T47D (cell line): ENCODE results near the gene CYP4F8.
"Not testable (repeated sequence)": the region's sequence is repeated elsewhere in the genome, so short reads cannot be mapped to it uniquely, and the experiment has no call there.

Experiments
- DNase-seq, 2 experiments: peaks; one replicate each; pipeline versions ENCODE4 v3.0.0 to v3.0.0-alpha.2; 2011 to 2012; ENCODE audit warnings: low read depth in 1 of 2, low spot score in 1 of 2
- JUND ChIP-seq: IDR thresholded peaks from 2 replicates; pipeline ENCODE4 v1.6.1; 2012; ENCODE audit warnings: low read depth
- in situ Hi-C: cut with HindIII; loops from 2 replicates; pipeline ENCODE4 v1.10.0; 2016; ENCODE audit warnings: low sequenced_read_pairs, low pct_unique_long_range_greater_than_20kb

CYP4F8 gene

GRCh38 chr19:15595069-15595468, 19.9 kb upstream of the CYP4F8 start:
- in situ Hi-C loops: no loop called here
- DNase-seq: peak in 1 of 2 experiments; percentile 19
- no peak for TF ChIP-seq JUND

DNA sequence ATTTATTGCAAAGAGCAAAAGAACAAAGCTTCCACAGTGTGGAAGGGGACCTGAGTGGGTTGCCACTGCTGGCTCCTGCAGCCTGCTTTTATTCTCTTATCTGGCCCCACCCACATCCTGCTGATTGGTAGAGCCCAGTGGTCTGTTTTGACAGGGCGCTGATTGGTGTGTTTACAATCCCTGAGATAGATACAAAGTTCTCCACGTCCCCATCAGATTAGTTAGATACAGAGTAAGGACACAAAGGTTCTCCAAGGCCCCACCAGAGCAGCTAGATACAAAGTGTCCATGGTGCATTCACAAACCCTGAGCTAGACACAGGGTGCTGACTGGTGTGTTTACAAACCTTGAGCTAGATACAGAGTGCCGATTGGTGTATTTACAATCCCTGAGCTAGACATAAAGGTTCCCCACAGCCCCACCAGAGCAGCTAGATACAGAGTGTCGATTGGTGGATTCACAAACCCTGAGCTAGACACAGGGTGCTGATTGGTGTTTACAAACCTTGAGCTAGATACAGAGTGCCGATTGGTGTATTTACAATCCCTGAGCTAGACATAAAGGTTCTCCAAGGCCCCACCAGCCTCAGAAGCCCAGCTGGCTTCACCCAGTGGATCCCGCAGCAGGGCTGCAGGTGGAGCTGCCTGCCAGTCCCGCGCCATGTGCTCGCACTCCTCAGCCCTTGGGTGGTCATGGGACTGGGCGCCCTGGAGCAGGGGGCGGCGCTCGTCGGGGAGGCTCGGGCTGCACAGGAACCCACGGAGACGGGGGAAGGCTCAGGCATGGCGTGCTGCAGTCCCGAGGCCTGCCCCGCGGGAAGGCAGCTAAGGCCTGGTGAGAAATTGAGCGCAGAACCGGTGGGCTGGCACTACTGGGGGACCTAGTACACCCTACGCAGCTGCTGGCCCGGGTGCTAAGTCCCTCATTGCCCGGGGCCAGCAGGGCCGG, 6.8 kb upstream of the CYP4F8 start:
- in situ Hi-C loops, DNase-seq: not testable (repeated sequence)

DNA sequence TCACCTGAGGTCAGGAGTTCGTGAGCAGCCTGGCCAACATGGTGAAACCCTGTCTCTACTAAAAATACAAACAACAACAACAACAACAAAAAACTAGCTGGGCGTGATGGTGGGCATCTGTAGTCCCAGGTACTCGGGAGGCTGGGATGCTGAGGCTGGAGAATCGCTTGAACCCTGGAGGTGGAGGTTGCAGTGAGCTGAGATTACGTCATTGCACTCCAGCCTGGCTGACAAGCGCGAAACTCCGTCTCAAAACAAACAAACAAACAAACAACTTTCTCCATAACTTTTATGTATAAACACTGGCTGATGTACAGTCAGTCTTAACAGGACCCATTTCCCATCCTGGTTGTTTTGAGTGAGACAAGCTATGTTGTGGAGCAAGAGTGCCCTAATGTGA, 5.8 kb upstream of the CYP4F8 start:
- in situ Hi-C loops: no loop called here
- TF ChIP-seq JUND: no peak
- no peak for DNase-seq

- in situ Hi-C loops: no loop called here
- peak in 1 of 2 experiments; percentile 15 for DNase-seq
- TF ChIP-seq JUND: no peak
These were observed 2.7 kb upstream of the CYP4F8 start for GRCh38 chr19:15612342-15612741.

GRCh38 chr19:15613338-15613737, 1.7 kb upstream of the CYP4F8 start:
- no peak for TF ChIP-seq JUND
- in situ Hi-C loops: no loop called here
- DNase-seq: no peak

- in situ Hi-C loops: no loop called here
- TF ChIP-seq JUND: no peak
- no peak for DNase-seq
These were observed 508 bp downstream of the CYP4F8 start for GRCh38 chr19:15615526-15615925.

DNA sequence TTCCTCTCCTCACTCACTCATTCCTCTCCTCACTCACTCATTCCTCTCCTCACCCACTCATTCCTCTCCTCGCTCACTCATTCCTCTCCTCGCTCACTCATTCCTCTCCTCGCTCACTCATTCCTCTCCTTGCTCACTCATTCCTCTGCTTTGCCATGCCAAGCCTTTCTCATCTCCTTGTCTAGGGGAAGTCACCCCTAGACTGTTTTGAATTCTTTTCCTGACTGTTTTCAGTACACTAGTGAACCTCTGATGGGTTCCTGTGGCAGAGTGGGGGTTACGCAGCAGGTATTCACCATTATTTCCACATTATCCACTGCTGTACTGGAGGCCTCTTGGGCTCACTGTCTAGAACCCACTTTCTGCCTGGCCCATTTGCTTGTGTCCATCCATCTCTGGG, 1.2 kb downstream of the CYP4F8 start:
- TF ChIP-seq JUND: no peak
- no peak for DNase-seq
- in situ Hi-C loops: no loop called here

DNA sequence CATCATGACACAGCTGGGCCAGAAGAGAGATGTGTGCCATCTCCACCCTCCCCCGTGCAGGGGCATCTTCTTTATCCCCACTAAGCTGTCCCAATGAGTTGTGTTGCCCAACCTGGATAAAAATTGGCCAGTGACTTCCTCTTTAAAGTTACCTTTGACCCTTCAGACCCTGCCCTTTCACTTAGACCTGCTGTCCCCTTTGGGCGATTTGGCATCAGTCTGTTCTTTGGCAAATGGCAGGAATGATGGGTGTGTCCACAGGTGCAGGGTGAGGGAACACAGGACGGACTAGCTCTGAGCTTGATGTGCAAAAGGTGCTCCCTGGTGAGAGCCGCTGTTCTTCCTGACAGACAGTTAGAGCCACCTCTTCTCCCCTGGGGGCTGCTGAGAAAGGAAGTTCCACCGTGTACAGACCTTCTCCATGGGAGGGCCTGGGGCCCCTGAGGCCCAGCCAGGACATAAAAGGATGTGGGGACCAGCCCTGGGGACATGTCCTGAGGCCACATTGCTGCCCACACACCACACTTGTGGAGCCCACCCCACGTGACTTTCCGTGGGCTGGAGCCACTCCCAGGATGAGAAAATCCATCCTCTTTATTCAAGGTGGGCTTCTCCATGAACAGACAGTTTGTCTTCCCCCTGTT, 1.7 kb downstream of the CYP4F8 start:
- in situ Hi-C loops: no loop called here
- no peak for TF ChIP-seq JUND
- DNase-seq: no peak

- TF ChIP-seq JUND: no peak
- in situ Hi-C loops: no loop called here
- DNase-seq: no peak
These were observed 3.3 kb downstream of the CYP4F8 start for GRCh38 chr19:15618321-15618720.

- TF ChIP-seq JUND: no peak
- no peak for DNase-seq
- in situ Hi-C loops: no loop called here
These were observed 6.8 kb downstream of the CYP4F8 start for GRCh38 chr19:15621801-15622200.

- no peak for TF ChIP-seq JUND
- peak in 1 of 2 experiments; percentile 75 for DNase-seq
- in situ Hi-C loops: no loop called here
These were observed 8.0 kb downstream of the CYP4F8 start for GRCh38 chr19:15622991-15623390.

DNA sequence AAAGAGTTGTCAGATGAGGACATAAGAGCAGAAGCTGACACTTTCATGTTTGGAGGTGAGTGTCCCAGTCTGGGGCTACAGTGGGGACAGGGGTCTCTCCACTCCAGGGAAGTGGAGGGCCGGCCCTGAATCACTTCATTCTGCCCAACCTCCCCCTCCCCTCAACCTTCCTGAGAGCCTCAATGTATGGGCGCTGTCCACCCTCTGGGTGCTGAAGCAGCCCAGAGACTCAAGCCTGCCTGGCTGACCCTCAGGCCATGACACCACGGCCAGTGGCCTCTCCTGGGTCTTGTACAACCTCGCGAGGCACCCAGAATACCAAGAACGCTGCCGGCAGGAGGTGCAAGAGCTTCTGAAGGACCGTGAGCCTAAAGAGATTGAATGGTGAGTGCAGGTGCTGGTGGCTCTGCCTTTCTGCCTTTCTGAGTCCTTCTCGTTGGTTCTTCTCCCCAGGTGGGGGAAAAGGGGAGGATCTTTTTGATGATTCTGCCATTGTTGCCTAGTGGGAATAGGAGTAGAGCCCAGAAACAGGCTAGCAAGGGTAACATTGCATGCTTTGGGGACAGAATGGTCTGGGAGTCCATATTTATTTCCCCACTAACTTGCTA, 8.8 kb downstream of the CYP4F8 start:
- DNase-seq: peak in 1 of 2 experiments; percentile 69
- in situ Hi-C loops: no loop called here
- TF ChIP-seq JUND: no peak
